ENCODE measurements around the gene PCIF1.
"Not testable (repeated sequence)": the region's sequence is repeated elsewhere in the genome, so short reads cannot be mapped to it uniquely, and the experiment has no call there.

PCIF1 gene

GRCh38 chr20:45934586-45935415 lies at the start of gene PCIF1:
PCIF1 (plus strand) TSS chr20:45934683; CDS start chr20:45939000, 4,317 bp downstream.
- peak; percentile 98 for DNase-seq

GRCh38 chr20:45886590-45887345 lies 47.7 kb upstream of the PCIF1 start:
- no peak for DNase-seq

- no peak for DNase-seq
Observed at GRCh38 chr20:45887346-45887715, 47.2 kb upstream of the PCIF1 start, which contains the start of gene SPATA25. SPATA25 (minus strand) TSS chr20:45887622; CDS start chr20:45887590, 32 bp downstream.

GRCh38 chr20:45888681-45889080 lies 45.8 kb upstream of the PCIF1 start:
- DNase-seq = no peak

- DNase-seq = no peak
Observed at GRCh38 chr20:45890077-45890984, 44.2 kb upstream of the PCIF1 start.

GRCh38 chr20:45890985-45891983 lies 43.2 kb upstream of the PCIF1 start, which contains the start of the genes CTSA and NEURL2:
CTSA (plus strand) TSS chr20:45891335; CDS start chr20:45891569, 234 bp downstream.
NEURL2 (minus strand) TSS chr20:45891208; CDS start chr20:45890991, 217 bp downstream.
- DNase-seq = peak; percentile 44

- DNase-seq = no peak
Observed at GRCh38 chr20:45892049-45892825, 42.2 kb upstream of the PCIF1 start.

- no peak for DNase-seq
Observed at GRCh38 chr20:45892828-45893500, 41.5 kb upstream of the PCIF1 start.

- DNase-seq = no peak
Observed at GRCh38 chr20:45893831-45894230, 40.7 kb upstream of the PCIF1 start.

- no peak for DNase-seq
Observed at GRCh38 chr20:45894797-45895196, 39.7 kb upstream of the PCIF1 start.

- no peak for DNase-seq
Observed at GRCh38 chr20:45896641-45897161, 37.8 kb upstream of the PCIF1 start.

GRCh38 chr20:45897289-45897688 lies 37.2 kb upstream of the PCIF1 start:
- no peak for DNase-seq

GRCh38 chr20:45897692-45898091 lies 36.8 kb upstream of the PCIF1 start:
- no peak for DNase-seq

- no peak for DNase-seq
Observed at GRCh38 chr20:45898285-45898684, 36.2 kb upstream of the PCIF1 start.

GRCh38 chr20:45899046-45899835 lies 35.2 kb upstream of the PCIF1 start:
- no peak for DNase-seq

- not testable (repeated sequence) for DNase-seq
Observed at GRCh38 chr20:45901332-45901731, 33.2 kb upstream of the PCIF1 start.

- no peak for DNase-seq
Observed at GRCh38 chr20:45902199-45902701, 32.2 kb upstream of the PCIF1 start.

Data from KG1 (cell line).